Neutrophil (primary cell): Measurements from ENCODE around the gene MAB21L1.
A peak's percentile ranks its signal among the peaks of the same experiment; 100 is the strongest.

Experiments
- H3K27ac ChIP-seq: fragments of 200-600 bp; sonication (generic); 2 replicates; pipeline ENCODE4 v1.5.1; 2016; ENCODE audit warnings: mild to moderate bottlenecking, moderate library complexity
- H3K27me3 ChIP-seq: fragments of 200-600 bp; sonication (generic); 2 replicates; pipeline ENCODE4 v1.6.0; 2016; ENCODE audit warnings: mild to moderate bottlenecking
- H3K36me3 ChIP-seq: fragments of 200-600 bp; sonication (generic); 2 replicates; pipeline ENCODE4 v1.5.1; 2017
- H3K4me1 ChIP-seq, 2 experiments: fragments of 200-600 bp in 1 of 2; sonication (generic) in 1 of 2; 1 replicate in 1 of 2; 2 replicates in 1 of 2; pipeline versions ENCODE4 v1.5.1 to v1.6.1; 2013 to 2016; ENCODE audit warnings: low read depth in 1 of 2, low read length in 1 of 2, mild to moderate bottlenecking in 1 of 2, moderate library complexity in 1 of 2; ENCODE audit not compliant: control insufficient read depth in 1 of 2, insufficient read depth in 1 of 2
- H3K4me3 ChIP-seq, 2 experiments: fragments of 200-600 bp in 1 of 2; sonication (generic) in 1 of 2; 1 replicate in 1 of 2; 2 replicates in 1 of 2; pipeline ENCODE4 v1.5.1; 2013 to 2016; ENCODE audit warnings: low read depth in 1 of 2, low read length in 1 of 2, mild to moderate bottlenecking in 1 of 2, moderate library complexity in 1 of 2
- H3K9me3 ChIP-seq: fragments of 200-600 bp; sonication (generic); 2 replicates; pipeline ENCODE4 v1.5.1; 2016
- CTCF ChIP-seq: fragments of 200-600 bp; sonication (generic); IDR thresholded peaks from 2 replicates; pipeline ENCODE4 v1.5.1; 2016; ENCODE audit warnings: antibody characterized with exemption

MAB21L1 gene

GRCh38 chr13:35479706-35480105 lies 3.2 kb upstream of the MAB21L1 start:
- no peak for TF ChIP-seq CTCF
- H3K36me3 ChIP-seq, result no peaks in the 10 kb centered on the region
- H3K4me3 ChIP-seq, result no peak overlapping the region
- H3K27me3 ChIP-seq, result peaks cover 92% of the 10 kb centered on the region
- no peak overlapping the region for H3K27ac ChIP-seq
- H3K4me1 ChIP-seq, result peaks cover 7 to 11% of the 10 kb centered on the region in 2 experiments
- H3K9me3 ChIP-seq, result no peaks in the 10 kb centered on the region

GRCh38 chr13:35479038-35479492 lies 2.6 kb upstream of the MAB21L1 start:
- peaks cover 7 to 11% of the 10 kb centered on the region in 2 experiments for H3K4me1 ChIP-seq
- H3K4me3 ChIP-seq, result no peak overlapping the region
- H3K27me3 ChIP-seq, result peaks cover 99% of the 10 kb centered on the region
- TF ChIP-seq CTCF, result no peak
- no peaks in the 10 kb centered on the region for H3K36me3 ChIP-seq
- H3K9me3 ChIP-seq, result no peaks in the 10 kb centered on the region
- H3K27ac ChIP-seq, result no peak overlapping the region

- H3K9me3 ChIP-seq, result no peaks in the 10 kb centered on the region
- no peak overlapping the region for H3K4me3 ChIP-seq
- no peaks in the 10 kb centered on the region for H3K36me3 ChIP-seq
- no peak for TF ChIP-seq CTCF
- H3K27ac ChIP-seq, result no peak overlapping the region
- H3K27me3 ChIP-seq, result peaks cover 99% of the 10 kb centered on the region
- H3K4me1 ChIP-seq, result peaks cover 7 to 11% of the 10 kb centered on the region in 2 experiments
These were observed 2.0 kb upstream of the MAB21L1 start for GRCh38 chr13:35478271-35479037.

GRCh38 chr13:35477386-35477946 lies 977 bp upstream of the MAB21L1 start:
- Histone ChIP-seq H3K36me3 (no peaks in the 10 kb centered on the region), H3K4me1 (peaks cover 7 to 11% of the 10 kb centered on the region in 2 experiments), H3K4me3 (no peak overlapping the region), H3K27me3 (peaks cover 100% of the 10 kb centered on the region), H3K27ac (no peak overlapping the region), H3K9me3 (no peaks in the 10 kb centered on the region)
- TF ChIP-seq CTCF, result no peak

GRCh38 chr13:35475212-35475959 lies 1.1 kb downstream of the MAB21L1 start:
- Histone ChIP-seq H3K9me3 (no peaks in the 10 kb centered on the region), H3K36me3 (no peaks in the 10 kb centered on the region), H3K4me3 (peak overlapping the region; percentile 7 to 9), H3K27ac (no peak overlapping the region), H3K4me1 (peaks cover 7 to 11% of the 10 kb centered on the region in 2 experiments), H3K27me3 (peaks cover 100% of the 10 kb centered on the region)
- TF ChIP-seq CTCF, result no peak
